ENCODE results near the gene CSRNP3. TPM values are rescaled to one million over a fixed set of nuclear protein-coding genes. Genes with fewer than 3 reads are reported as not detected.
A peak's percentile ranks its signal among the peaks of the same experiment; 100 is the strongest.

The CSRNP3 gene
- total and polyA plus RNA-seq, 10 of the 15 experiments (the other 5 are each of a cell fraction or from before 2014, with no cell fraction given) = 0.03 to 5.2 (median 0.11) TPM; not detected in 1

DNA sequence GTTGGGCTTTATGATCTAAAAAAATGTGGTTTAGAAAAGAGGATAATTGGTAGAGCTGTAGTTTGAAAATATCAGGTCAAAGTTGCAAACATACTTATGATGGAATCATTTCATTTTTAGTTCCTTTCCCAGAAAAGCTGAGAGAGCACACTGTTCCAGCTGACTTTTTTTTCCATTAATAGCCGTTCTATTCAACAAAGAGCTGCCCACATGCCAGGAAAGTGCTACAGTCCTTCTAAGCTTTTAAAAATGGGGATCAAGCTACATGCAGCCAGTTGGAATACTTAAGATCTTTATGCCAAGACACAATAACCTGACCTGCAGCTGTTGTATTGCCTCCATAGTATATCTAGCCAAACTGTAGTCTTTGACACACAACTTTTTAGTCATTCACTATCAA is 213.0 kb downstream of the CSRNP3 start:
- Histone ChIP-seq H3K4me2 (ENCODE audit: control insufficient read depth, insufficient read depth) (no peak overlapping the region), H3K4me1 (ENCODE audit: control insufficient read depth, insufficient read depth, low read length) (no peaks in the 10 kb centered on the region), H3K9ac (ENCODE audit: control insufficient read depth, insufficient read depth, low read length) (no peak overlapping the region), H3K4me3 (no peak overlapping the region), H3K36me3 (ENCODE audit: control insufficient read depth in 2 of 2, insufficient read depth in 2 of 2, low read length in 1 of 2) (no peaks in the 10 kb centered on the region), H3K27me3 (replicated peaks in 1 of 2; ENCODE audit: control insufficient read depth in 2 of 2, insufficient read depth in 2 of 2, low read length in 1 of 2) (no peaks in the 10 kb centered on the region), H3K79me2 (ENCODE audit: control insufficient read depth, insufficient read depth, low read length) (no peaks in the 10 kb centered on the region), H3K9me3 (replicated peaks; ENCODE audit: control insufficient read depth, insufficient read depth, low read length) (no peaks in the 10 kb centered on the region), H4K20me1 (ENCODE audit: control insufficient read depth, insufficient read depth) (no peaks in the 10 kb centered on the region), H3K27ac (ENCODE audit: control insufficient read depth, insufficient read depth) (no peak overlapping the region), H2AFZ (ENCODE audit: control insufficient read depth, low read depth, low read length) (no peak overlapping the region)
- ATAC-seq (no peak), DNase-seq (ENCODE audit: low read depth, low spot score) (no peak), FAIRE-seq (peak; percentile 13)
- ChIA-PET RAD21 (ENCODE audit: unreplicated experiment) (interaction anchor here (0.6 to 1.9 kb wide), 4 partner anchors 9 to 209 kb away, joined by 3 to 6 read pairs (median 4); no protein-coding TSS in a partner anchor), POLR2A (interaction anchor here (1.4 kb wide), 3 partner anchors 9 to 79 kb away, joined by 3 to 5 read pairs (median 5); no protein-coding TSS in a partner anchor), CTCF (interaction anchor here (1.0 to 5.8 kb wide), 4 partner anchors 9 to 281 kb away, joined by 3 to 34 read pairs (median 11); no protein-coding TSS in a partner anchor), SMC1A (ENCODE audit: uncharacterized antibody, unreplicated experiment) (interaction anchor here (0.8 to 2.2 kb wide), 17 partner anchors 8 to 228 kb away, joined by 3 to 10 read pairs (median 5); no protein-coding TSS in a partner anchor)
- WGBS (ENCODE audit: insufficient coverage, insufficient replicate concordance, low lambda C conversion rate, missing lambda C conversion rate) = 77% methylated on average over 1 of the region's 1 CpG
- intact Hi-C loops (cut with micrococcal nuclease; ENCODE audit: unreplicated experiment) (no loop called here), in situ Hi-C loops (cut with MboI) (no loop called here)
- BruUV-seq (replicated peaks) = no TSS peak
- TF ChIP-seq EP300 (IDR thresholded peaks at IDR 0.05; ENCODE audit: borderline replicate concordance in 1 of 2, control insufficient read depth in 1 of 2, low read depth in 2 of 2, low read length in 2 of 2) = no peak
- TF ChIP-seq ATF3 (IDR thresholded peaks at IDR 0.05; ENCODE audit: borderline replicate concordance, extremely low read depth, low read depth, low read length) = no peak
- no peak for TF ChIP-seq CBX3 (IDR thresholded peaks at IDR 0.05; ENCODE audit: borderline replicate concordance, low read depth)
- TF ChIP-seq RFX5 (IDR thresholded peaks at IDR 0.05; ENCODE audit: low read depth, low read length) = no peak
- TF ChIP-seq TCF3 (IDR thresholded peaks at IDR 0.05; ENCODE audit: borderline replicate concordance, insufficient read depth, low read depth, low read length) = no peak
- no peak for TF ChIP-seq POLR2AphosphoS5 (IDR thresholded peaks at IDR 0.05; ENCODE audit: low read length)
- TF ChIP-seq JUND (IDR thresholded peaks at IDR 0.05; ENCODE audit: low read depth, low read length) = no peak
- no peak for TF ChIP-seq KAT2A (conservative IDR thresholded peaks at IDR 0.05; ENCODE audit: control insufficient read depth, low read depth, low read length)
- TF ChIP-seq FOXK2 (IDR thresholded peaks at IDR 0.05) = no peak
- TF ChIP-seq CBFB (IDR thresholded peaks at IDR 0.05; ENCODE audit: low read depth) = no peak
- TF ChIP-seq IKZF2 (IDR thresholded peaks at IDR 0.05) = no peak
- no peak for TF ChIP-seq PAX8 (IDR thresholded peaks at IDR 0.05)
- TF ChIP-seq ZBED1 (IDR thresholded peaks at IDR 0.05; ENCODE audit: borderline replicate concordance) = no peak
- TF ChIP-seq MXI1 (IDR thresholded peaks at IDR 0.05; ENCODE audit: low read depth, low read length) = no peak
- TF ChIP-seq ZNF274 (IDR thresholded peaks at IDR 0.05; ENCODE audit: insufficient read depth, insufficient read length) = no peak
- TF ChIP-seq ZBTB40 (IDR thresholded peaks at IDR 0.05; ENCODE audit: borderline replicate concordance) = no peak
- TF ChIP-seq SUPT20H (IDR thresholded peaks at IDR 0.05; ENCODE audit: borderline replicate concordance, control insufficient read depth, low read depth, low read length) = no peak
- TF ChIP-seq ATF7 (IDR thresholded peaks at IDR 0.05; ENCODE audit: low read depth) = no peak

All from GM12878 (cell line).